NCI-H748 (cell line): ENCODE measurements around the gene SP1.
A peak's percentile ranks its signal among the peaks of the same experiment; 100 is the strongest.
"Not testable (repeated sequence)": the region's sequence is repeated elsewhere in the genome, so short reads cannot be mapped to it uniquely, and the experiment has no call there.

ENCODE experiments used
- DNase-seq: peaks from one replicate; lab custom pipeline; 2025; ENCODE audit not compliant: unreplicated experiment; lab: John Stamatoyannopoulos, UW

The SP1 gene

DNA sequence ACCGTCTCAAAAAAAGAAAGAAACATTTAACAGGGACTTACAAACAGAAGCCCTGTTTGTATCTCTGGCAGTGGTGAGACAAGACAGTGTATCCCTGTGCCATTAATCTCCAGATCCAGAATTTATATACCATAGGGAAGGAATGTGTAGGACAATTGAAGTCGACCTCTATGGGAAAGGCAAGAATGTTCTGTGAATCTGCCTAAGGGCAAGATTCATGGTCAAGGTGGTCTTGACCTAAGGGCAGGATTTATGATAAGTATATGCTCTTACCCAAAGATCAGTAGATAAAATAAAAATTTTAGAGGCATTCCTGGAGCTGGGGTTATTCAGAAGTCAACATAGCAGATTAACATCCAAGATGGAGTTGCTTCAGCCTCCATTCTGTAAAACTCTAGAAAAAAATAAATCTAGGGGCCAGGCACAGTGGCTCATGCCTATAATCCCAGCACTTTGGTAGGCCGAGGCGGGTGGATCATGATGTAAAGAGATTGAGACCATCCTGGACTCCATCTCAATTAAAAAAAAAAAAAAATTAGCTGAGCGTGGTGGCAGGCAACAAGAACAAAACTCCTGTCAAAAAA lies 21.0 kb upstream of the SP1 start:
- DNase-seq = no peak

GRCh38 chr12:53361638-53362037 lies 18.3 kb upstream of the SP1 start:
- DNase-seq = not testable (repeated sequence)

DNA sequence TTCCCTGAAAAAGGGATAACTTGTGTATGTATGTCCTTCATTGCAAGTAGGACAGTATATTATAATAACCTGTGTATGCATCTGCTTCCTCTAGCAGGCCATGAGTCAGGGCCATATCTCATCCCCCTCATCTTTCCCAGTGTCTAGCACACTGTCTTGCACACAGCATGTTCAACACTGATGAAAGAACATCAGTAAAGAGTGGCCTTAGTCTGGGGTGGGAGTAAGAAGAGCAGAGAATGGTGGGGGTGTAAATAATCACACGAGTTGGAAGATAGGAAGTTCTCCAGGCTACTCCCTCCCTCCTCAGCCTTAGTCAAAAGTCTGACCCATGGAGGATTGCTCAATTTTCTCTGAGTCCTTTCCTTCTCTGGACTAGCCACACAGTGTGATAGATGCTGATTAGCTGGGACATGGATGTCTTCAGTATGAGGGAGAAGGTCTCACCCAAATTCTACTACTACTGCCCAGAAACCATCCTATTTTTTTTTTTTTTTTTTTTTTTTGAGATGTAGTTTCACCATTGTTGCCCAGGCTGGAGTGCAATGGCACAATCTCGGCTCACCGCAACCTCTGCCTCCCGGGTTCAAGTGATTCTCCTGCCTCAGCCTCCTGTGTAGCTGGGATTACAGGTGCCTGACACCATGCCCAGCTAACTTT lies 14.6 kb upstream of the SP1 start:
- no peak for DNase-seq

DNA sequence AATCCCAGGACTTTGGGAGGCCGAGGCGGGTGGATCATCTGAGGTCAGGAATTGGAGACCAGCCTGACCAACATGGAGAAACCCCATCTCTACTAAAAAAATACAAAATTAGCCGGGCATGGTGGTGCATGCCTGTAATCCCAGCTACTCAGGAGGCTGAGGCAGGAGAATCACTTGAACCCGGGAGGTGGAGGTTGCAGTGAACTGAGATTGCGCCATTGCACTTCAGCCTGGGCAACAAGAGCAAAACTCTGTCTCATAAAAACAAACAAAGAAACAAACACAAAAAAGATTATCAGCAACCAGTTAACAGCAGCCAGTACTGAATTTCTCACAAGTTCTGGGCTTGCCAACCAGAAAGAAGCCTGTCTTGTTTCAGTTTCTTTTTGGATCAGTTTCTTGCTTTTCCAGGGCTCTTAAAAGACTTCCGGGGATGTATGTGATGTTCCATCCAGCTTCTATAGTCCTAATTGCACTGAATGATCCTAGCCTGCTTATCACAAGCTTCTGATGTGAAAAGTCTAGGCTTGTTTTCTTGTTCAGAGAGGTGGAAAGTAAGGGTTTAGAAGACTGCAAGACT lies 6.3 kb upstream of the SP1 start:
- DNase-seq = not testable (repeated sequence)

GRCh38 chr12:53374277-53374676 lies 5.7 kb upstream of the SP1 start:
- DNase-seq = not testable (repeated sequence)

DNA sequence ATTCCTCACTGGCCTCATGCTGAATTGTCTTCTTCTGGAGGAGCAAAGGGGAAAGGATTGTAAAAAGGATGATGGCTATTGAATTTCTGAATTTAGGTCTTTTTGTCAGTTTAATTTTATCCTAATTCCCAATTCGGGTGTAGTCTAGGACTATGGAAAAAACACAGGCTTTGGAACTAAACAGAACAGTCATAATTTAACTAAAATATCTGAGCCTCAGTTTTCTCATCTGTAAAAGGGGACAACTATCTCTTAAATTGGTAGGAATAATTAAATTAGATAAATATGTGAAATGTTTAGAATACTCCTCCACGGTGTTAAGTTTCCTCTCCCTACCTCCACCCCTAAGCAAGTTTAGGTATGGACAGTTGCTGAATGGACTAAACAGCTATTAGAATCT lies 3.2 kb upstream of the SP1 start:
- DNase-seq = no peak

DNA sequence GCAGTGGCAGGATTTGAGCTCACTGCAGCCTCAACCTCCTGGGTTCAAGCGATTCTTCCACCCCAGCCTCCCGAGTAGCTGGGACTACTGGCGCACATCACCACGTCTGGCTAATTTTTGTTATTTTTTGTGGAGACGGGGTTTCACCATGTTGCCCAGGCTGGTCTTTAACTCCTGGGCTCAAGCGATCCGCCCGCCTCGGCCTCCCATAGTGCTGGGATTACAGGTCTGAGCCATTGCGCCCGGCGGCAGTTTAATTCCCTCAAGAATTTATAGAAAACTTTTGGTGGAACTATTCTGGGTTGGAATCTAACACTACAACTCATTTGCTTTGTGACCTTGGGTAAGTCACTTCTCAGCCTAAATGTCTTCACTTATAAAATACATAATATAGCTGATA lies 1.8 kb upstream of the SP1 start:
- DNase-seq = no peak

DNA sequence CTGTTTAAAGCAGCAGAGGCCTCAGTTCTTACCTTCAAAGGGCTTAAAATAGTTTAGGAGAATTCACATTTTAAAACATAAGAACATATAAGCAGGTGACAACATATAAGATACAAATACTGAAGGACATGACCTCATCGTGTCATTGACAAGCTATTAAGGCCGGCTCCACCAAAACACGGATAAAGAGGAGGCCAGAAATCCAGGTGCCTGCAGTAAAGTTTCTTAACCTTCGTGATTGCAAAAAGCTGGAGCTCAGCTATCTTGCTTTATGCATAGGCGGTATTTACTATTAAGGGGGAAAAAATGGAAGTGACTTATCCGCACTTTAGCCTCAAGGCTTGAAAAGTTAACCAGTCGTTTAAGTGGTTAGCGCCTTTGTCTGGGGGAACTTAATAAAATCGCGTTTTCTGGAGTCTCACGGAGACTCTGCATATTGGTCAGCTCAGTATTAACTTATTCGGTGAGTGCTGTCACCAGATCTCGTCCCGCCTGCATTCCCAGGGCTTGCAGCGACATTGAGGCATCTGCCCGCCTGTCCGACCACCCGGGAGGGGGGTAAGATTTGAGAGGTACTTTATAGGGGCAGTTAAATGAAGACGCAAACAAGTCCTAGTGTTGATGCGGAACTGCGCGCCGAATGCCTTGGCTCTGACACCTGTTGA lies 1.1 kb upstream of the SP1 start:
- peak; percentile 36 for DNase-seq

DNA sequence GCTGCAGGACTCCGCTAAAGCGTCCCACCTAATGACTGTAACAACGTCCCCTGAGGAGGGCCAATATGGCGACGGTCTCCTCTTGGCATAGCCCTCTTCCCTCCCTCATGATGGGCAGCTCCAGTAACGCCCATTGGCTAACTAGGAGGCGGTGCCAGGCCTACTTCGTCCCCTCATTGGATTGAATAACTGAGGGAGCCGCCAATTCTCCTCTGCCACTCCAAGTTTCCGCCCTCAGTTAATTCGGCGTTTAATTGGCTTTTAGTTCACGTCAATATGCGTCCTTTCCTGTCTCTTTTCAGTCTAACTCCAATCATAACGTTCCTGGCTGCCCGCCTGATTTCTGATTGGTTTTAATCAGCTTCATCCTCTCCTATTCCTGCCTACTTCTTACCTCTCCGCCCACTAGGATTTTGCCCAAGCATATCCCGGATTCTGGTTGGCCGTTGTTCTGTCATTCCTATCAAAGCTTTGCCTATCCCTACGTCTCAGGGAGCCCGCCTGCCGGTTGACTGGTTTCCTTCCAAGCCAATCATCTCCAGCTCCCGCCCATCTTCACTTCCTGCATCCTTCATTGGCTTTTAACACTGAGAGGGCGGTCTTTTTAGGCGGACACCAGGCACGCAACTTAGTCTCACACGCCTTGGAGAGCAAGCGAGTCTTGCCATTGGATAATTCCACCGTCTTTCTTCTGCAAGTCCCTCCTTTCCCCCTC lies 430 bp upstream of the SP1 start:
- peak; percentile 100 for DNase-seq

GRCh38 chr12:53380794-53381730 lies 1.1 kb downstream of the SP1 start:
- no peak for DNase-seq

GRCh38 chr12:53381731-53382630 lies 2.0 kb downstream of the SP1 start:
- DNase-seq = peak; percentile 5

DNA sequence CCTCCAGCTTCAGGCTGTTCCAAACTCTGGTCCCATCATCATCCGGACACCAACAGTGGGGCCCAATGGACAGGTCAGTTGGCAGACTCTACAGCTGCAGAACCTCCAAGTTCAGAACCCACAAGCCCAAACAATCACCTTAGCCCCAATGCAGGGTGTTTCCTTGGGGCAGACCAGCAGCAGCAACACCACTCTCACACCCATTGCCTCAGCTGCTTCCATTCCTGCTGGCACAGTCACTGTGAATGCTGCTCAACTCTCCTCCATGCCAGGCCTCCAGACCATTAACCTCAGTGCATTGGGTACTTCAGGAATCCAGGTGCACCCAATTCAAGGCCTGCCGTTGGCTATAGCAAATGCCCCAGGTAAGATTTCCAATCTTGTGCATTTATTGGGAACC lies 3.3 kb downstream of the SP1 start:
- no peak for DNase-seq

GRCh38 chr12:53386381-53386780 lies 6.4 kb downstream of the SP1 start:
- not testable (repeated sequence) for DNase-seq

GRCh38 chr12:53388932-53389331 lies 9.0 kb downstream of the SP1 start:
- no peak for DNase-seq

- no peak for DNase-seq
Measured at GRCh38 chr12:53389702-53390101, 9.7 kb downstream of the SP1 start.

DNA sequence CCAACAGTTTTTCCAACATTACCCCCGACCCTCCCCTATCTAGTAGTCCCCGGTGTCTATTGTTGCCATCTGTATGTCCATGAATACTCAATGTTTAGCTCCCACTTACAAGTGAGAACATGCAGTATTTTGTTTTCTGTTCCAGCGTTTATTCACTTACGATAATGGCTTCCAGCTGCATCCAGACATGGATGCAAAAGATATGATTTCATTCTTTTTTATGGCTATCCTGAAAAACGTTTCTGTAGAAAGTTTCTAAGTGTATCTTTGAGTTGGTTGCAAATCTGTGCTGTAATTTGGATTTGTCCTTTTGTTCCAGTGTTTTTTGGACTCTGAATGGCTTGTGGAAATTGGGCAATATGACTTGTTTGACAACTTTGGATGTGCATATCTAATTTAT lies 11.7 kb downstream of the SP1 start:
- DNase-seq = no peak

- DNase-seq = no peak
Measured at GRCh38 chr12:53399896-53400295, 19.9 kb downstream of the SP1 start.

- DNase-seq = not testable (repeated sequence)
Measured at GRCh38 chr12:53402351-53402750, 22.4 kb downstream of the SP1 start.

DNA sequence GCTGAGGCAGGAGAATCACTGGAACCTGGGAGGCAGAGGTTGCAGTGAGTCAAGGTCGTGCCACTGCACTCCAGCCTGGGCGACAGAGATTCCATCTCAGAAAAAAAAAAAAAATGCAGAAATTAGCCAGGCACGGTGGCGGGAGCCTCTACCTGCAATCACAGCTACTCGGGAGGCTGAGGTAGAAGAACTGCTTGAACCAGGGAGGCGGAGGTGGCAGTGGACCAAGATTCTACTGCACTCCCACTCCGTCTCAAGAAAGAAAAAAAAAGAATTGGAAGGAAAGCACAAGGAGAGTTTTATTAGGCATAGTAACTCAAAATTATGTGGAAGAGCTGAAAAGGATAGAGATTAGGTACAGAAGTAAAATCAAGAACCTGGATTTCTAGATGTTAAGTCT lies 22.9 kb downstream of the SP1 start:
- no peak for DNase-seq
